ENCODE results near the gene MMP28. TPM values are rescaled to one million over a fixed set of nuclear protein-coding genes. Genes with fewer than 3 reads are reported as not detected.

Gene MMP28
- total RNA-seq, 4 donors from 2014 or later: 12.4 to 48.0 (median 28.6) TPM

GRCh38 chr17:35748979-35749378 is 46.5 kb downstream of the MMP28 start:
- DNase-seq: no peak
- WGBS, 2 donors: 82 to 87% methylated on average over 5 to 6 of the region's 6 CpGs
- peaks cover 9 to 12% of the 10 kb centered on the region in 2 donors for H3K4me1 ChIP-seq
- no peak overlapping the region for H3K4me3 ChIP-seq (replicated peaks in 1 of 3)
- intact Hi-C loops (cut with DNase I): loop anchor here (5.0 kb wide), 1 partner anchor 137 kb away; no protein-coding TSS in a partner anchor
- H3K27ac ChIP-seq: no peak overlapping the region
- H3K9me3 ChIP-seq: no peaks in the 10 kb centered on the region
- TF ChIP-seq POLR2A (IDR thresholded peaks at IDR 0.05) (no peak), CTCF (IDR thresholded peaks at IDR 0.05) (no peak)
- no peaks in the 10 kb centered on the region for H3K36me3 ChIP-seq
- no peaks in the 10 kb centered on the region for H3K27me3 ChIP-seq

- Histone ChIP-seq H3K36me3 (no peaks in the 10 kb centered on the region), H3K4me1 (peaks cover 9 to 12% of the 10 kb centered on the region in 2 donors), H3K4me3 (replicated peaks in 1 of 3) (no peak overlapping the region), H3K9me3 (no peaks in the 10 kb centered on the region), H3K27me3 (no peaks in the 10 kb centered on the region), H3K27ac (no peak overlapping the region)
- 16 to 41% methylated on average over 4 of the region's 4 CpGs for WGBS, 2 donors
- peak; percentile 40 to 46 for DNase-seq
- TF ChIP-seq POLR2A (IDR thresholded peaks at IDR 0.05) (no peak), CTCF (IDR thresholded peaks at IDR 0.05) (no peak)
- intact Hi-C loops (cut with DNase I): loop anchor here (5.0 kb wide), 1 partner anchor 136 kb away; no protein-coding TSS in a partner anchor
Measured at GRCh38 chr17:35748341-35748841, 47.0 kb downstream of the MMP28 start.

- no peak overlapping the region for H3K4me3 ChIP-seq (replicated peaks in 1 of 3)
- DNase-seq: peak; percentile 81 to 83
- H3K27me3 ChIP-seq: no peaks in the 10 kb centered on the region
- no peak overlapping the region for H3K27ac ChIP-seq
- no peaks in the 10 kb centered on the region for H3K36me3 ChIP-seq
- TF ChIP-seq CTCF (IDR thresholded peaks at IDR 0.05) (peak; percentile 82 to 94 (median 90)), POLR2A (IDR thresholded peaks at IDR 0.05) (no peak)
- intact Hi-C loops (cut with DNase I): loop anchor here (5.0 kb wide), 1 partner anchor 135 kb away; no protein-coding TSS in a partner anchor
- H3K9me3 ChIP-seq: no peaks in the 10 kb centered on the region
- H3K4me1 ChIP-seq: peaks cover 5% of the 10 kb centered on the region in 2 donors
- 4 to 25% methylated on average over 5 to 12 of the region's 12 CpGs for WGBS, 2 donors
Measured at GRCh38 chr17:35747540-35748017, 47.9 kb downstream of the MMP28 start.

- Histone ChIP-seq H3K27me3 (peaks cover 6% of the 10 kb centered on the region), H3K27ac (no peak overlapping the region), H3K4me3 (replicated peaks in 1 of 3) (no peak overlapping the region), H3K9me3 (no peaks in the 10 kb centered on the region), H3K4me1 (peaks cover 4 to 13% of the 10 kb centered on the region in 2 donors), H3K36me3 (no peaks in the 10 kb centered on the region)
- no peak for DNase-seq
- 86 to 88% methylated on average over 10 to 15 of the region's 15 CpGs for WGBS, 2 donors
- intact Hi-C loops (cut with DNase I): loop anchor here (5.0 kb wide), 1 partner anchor 134 kb away; no protein-coding TSS in a partner anchor
- TF ChIP-seq POLR2A (IDR thresholded peaks at IDR 0.05) (no peak), CTCF (IDR thresholded peaks at IDR 0.05) (no peak)
Measured at GRCh38 chr17:35745749-35746320, 49.6 kb downstream of the MMP28 start.

GRCh38 chr17:35745246-35745645 is 50.2 kb downstream of the MMP28 start:
- 87% methylated on average over 7 of the region's 7 CpGs; no CpG with 5 or more reads in 1 of the 2 donors for WGBS, 2 donors
- Histone ChIP-seq H3K4me1 (peaks cover 4 to 14% of the 10 kb centered on the region in 2 donors), H3K27ac (no peak overlapping the region), H3K4me3 (replicated peaks in 1 of 3) (no peak overlapping the region), H3K36me3 (no peaks in the 10 kb centered on the region), H3K27me3 (peaks cover 6% of the 10 kb centered on the region), H3K9me3 (no peaks in the 10 kb centered on the region)
- DNase-seq: no peak
- intact Hi-C loops (cut with DNase I): loop anchor here (5.0 kb wide), 1 partner anchor 133 kb away; no protein-coding TSS in a partner anchor
- TF ChIP-seq CTCF (IDR thresholded peaks at IDR 0.05) (no peak), POLR2A (IDR thresholded peaks at IDR 0.05) (no peak)

Data from thyroid gland (tissue), 4 donors.